HL-60 (cell line): ENCODE measurements around the gene RAB13.

ENCODE experiments used
- CTCF ChIP-seq: IDR thresholded peaks from one replicate; pipeline ENCODE4 v1.5.1; 2011; ENCODE audit warnings: low read length, control low read depth, inconsistent platforms; ENCODE audit not compliant: insufficient read depth
- POLR2AphosphoS5 ChIP-seq: IDR thresholded peaks from 2 replicates; pipeline ENCODE4 v1.6.1; 2012; ENCODE audit warnings: low read depth
- REST ChIP-seq: IDR thresholded peaks from 2 replicates; pipeline ENCODE4 v1.6.1; 2012; ENCODE audit warnings: low read depth; ENCODE audit not compliant: insufficient replicate concordance

DNA sequence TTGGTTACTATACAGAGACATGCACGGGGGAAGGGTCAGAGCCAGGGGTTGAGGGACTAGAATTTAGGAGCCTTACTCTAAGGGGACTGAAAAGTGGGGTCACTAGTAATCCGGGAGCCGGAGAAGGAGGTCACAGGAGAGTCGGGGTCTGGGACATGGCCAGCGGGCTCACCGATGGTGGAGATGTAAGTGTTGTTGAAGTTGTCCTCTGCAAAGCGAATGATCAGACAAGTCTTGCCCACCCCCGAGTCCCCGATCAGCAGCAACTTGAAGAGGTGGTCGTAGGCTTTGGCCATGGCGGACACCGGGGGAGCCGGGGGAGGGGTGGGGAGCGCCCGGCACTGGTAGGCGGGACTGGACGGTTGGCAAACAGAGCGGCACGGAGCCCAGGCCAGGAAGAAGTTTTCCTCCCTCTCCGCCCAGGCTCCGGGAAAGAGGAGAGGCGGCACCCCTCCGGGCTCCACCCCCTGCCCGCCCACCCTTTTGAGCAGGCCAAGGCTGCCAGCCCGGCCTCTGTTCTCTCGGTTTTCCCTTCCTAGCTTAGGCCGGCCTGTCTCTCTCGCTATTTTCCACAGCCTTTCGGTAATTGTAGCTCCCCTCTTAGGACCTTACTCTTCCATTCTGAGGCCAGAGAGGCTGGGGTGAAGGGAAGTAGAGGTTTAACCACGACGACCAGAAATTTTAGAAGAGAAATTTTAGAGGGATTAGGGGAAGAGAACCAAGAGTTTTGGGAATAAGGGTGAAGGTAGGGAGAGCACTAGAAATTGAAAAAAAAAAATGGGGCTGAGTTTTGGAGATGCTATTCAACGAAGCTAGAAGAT is at the start of gene RAB13:
- TF ChIP-seq CTCF (no peak), REST (no peak), POLR2AphosphoS5 (no peak)
